A673 (cell line): ENCODE data around the gene SLC19A1.

ENCODE experiments used
- CTCF ChIP-seq: fragments of 300-800, 200-600 bp; sonication (generic); conservative IDR thresholded peaks from 2 replicates; pipeline ENCODE4 v1.5.1; 2017; ENCODE audit warnings: low read depth, mild to moderate bottlenecking, antibody characterized with exemption, low read length, moderate library complexity, mixed read lengths
- EZH2 ChIP-seq: fragments of 200-600 bp; sonication (generic); IDR thresholded peaks from 2 replicates; pipeline ENCODE4 v1.6.1; 2017; ENCODE audit warnings: borderline replicate concordance, low read depth, mild to moderate bottlenecking, mixed read lengths, antibody characterized with exemption, low read length; ENCODE audit not compliant: poor library complexity, severe bottlenecking

GRCh38 chr21:45591619-45592207 lies 49.5 kb upstream of the SLC19A1 start:
- TF ChIP-seq CTCF (no peak), EZH2 (no peak)
